Endothelial cell of umbilical vein (primary cell): Measurements from ENCODE around the gene SAPCD2.

Source experiments
- CTCF ChIP-seq, 2 donors: IDR thresholded peaks; 1 replicate in 1 of 2; 2 replicates in 1 of 2; pipeline ENCODE4 v1.5.1; 2011; ENCODE audit warnings: low read length in 2 of 2, mild to moderate bottlenecking in 2 of 2, moderate library complexity in 2 of 2, control low read depth in 1 of 2, inconsistent platforms in 1 of 2, low read depth in 1 of 2; ENCODE audit not compliant: insufficient read depth in 1 of 2; ENCODE audit errors: extremely low read depth in 1 of 2
- EZH2 ChIP-seq: IDR thresholded peaks from 2 replicates; pipeline ENCODE4 v1.6.1; 2012; ENCODE audit warnings: borderline replicate concordance, low read depth, mild to moderate bottlenecking, moderate library complexity, low read length, inconsistent platforms; ENCODE audit not compliant: severe bottlenecking
- FOS ChIP-seq: IDR thresholded peaks from 2 replicates; pipeline ENCODE4 v1.6.1; 2011; ENCODE audit warnings: mild to moderate bottlenecking, low read length, moderate library complexity, borderline replicate concordance; ENCODE audit not compliant: insufficient read depth
- JUN ChIP-seq: IDR thresholded peaks from 2 replicates; pipeline ENCODE4 v1.6.1; 2011; ENCODE audit warnings: borderline replicate concordance, low read depth; ENCODE audit not compliant: insufficient read length, insufficient read depth
- POLR2A ChIP-seq: IDR thresholded peaks from 2 replicates; pipeline ENCODE4 v1.6.1; 2012; ENCODE audit warnings: low read depth, mild to moderate bottlenecking, control low read depth, low read length
- POLR2AphosphoS5 ChIP-seq: IDR thresholded peaks from 2 replicates; pipeline ENCODE4 v1.6.1; 2012; ENCODE audit warnings: low read depth, mild to moderate bottlenecking, control low read depth, low read length, moderate library complexity; ENCODE audit not compliant: insufficient read depth
- TF ChIP-seq, protein P1 (sequence below): IDR thresholded peaks from 2 replicates; pipeline ENCODE4 v1.6.1; 2011; ENCODE audit not compliant: insufficient read depth, insufficient read length

DNA sequence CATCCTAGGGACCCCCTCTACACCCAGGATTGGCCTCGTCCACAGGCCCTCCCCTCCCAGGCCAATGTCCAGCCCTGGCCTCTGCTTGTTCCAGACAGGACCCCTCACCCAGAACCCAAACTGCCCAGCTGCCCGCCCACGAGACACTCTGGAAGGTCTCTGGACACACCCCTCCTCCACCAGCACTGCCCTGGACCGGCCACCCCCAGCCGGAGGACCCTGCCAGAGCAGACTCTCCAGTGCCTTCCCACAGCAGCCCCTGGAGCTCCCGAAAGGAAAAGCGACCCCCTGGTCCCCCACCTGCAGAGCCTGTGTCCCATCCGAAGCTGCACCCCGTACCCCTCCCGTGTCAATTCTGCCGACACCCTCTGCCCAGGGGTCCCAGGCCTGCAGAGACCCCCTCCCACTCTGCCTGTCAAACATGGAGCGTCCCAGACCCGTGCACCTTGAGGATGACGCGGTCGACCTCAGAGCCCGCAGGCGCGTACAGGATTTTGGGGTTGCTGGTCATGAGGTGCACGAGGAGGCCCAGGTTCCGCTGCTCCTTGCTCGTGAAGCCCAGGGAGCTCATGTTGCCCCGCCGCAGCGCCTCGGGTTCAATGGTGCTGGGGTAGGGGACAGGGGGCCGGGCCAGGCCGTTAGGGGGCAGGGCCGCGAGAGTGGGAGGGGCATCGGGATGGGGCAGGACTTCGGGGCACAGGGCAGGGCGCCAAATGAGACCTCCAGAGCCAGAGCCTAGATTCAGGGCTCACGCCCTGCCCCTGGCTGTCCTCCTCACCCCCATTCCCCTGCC, 50.3 kb downstream of the SAPCD2 start:
- TF ChIP-seq CTCF (IDR thresholded peaks at IDR 0.05; ENCODE audit: extremely low read depth in 1 of 2, insufficient read depth in 1 of 2, low read depth in 1 of 2, low read length in 2 of 2) (no peak), FOS (no peak), POLR2AphosphoS5 (no peak), EZH2 (no peak), POLR2A (no peak), JUN (no peak)
- TF ChIP-seq, protein P1, sequence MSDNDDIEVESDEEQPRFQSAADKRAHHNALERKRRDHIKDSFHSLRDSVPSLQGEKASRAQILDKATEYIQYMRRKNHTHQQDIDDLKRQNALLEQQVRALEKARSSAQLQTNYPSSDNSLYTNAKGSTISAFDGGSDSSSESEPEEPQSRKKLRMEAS: no peak
